Fibroblast of lung (primary cell): Measurements from ENCODE around the gene ST6GALNAC4.

Source experiments
- EZH2 ChIP-seq: IDR thresholded peaks from 2 replicates; pipeline ENCODE4 v1.5.1; 2012; ENCODE audit warnings: low read length, control low read depth, mild to moderate bottlenecking; ENCODE audit errors: missing control alignments
- TF ChIP-seq, protein P1 (sequence below), 2 donors: IDR thresholded peaks in 1 of 2; conservative IDR thresholded peaks in 1 of 2; 1 replicate in 1 of 2; 2 replicates in 1 of 2; pipeline ENCODE4 v1.5.1; 2011 to 2012; ENCODE audit warnings: low read length in 2 of 2, control low read depth in 1 of 2, inconsistent platforms in 1 of 2, low read depth in 1 of 2, mild to moderate bottlenecking in 1 of 2

DNA sequence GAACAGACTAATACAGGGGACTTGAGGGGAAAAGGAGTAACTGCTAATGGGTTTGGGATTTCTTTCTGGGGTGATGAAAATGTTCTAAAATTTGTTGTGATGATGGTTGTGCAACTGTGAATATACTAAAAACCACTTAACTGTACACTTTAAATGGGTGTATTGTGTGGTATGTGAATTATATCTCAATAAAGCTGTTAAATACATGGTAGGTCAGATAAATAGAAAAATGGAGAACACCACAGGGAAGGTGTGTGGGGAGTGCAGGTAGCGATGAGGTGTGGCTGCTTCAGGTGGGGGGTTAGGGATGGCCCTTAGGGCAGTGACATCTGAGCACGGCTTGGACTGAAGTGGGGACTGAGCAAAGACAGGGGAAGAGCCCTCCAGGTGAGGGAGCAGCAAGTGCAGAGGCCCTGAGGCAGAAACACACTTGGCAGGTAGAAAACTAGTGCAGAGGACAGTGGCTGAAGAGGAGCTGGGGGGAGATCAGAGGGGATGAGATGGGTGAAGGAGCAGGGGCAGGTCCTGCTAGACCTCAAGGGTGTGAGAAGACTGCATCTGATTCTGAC, 43.1 kb upstream of the ST6GALNAC4 start:
- TF ChIP-seq, protein P1, sequence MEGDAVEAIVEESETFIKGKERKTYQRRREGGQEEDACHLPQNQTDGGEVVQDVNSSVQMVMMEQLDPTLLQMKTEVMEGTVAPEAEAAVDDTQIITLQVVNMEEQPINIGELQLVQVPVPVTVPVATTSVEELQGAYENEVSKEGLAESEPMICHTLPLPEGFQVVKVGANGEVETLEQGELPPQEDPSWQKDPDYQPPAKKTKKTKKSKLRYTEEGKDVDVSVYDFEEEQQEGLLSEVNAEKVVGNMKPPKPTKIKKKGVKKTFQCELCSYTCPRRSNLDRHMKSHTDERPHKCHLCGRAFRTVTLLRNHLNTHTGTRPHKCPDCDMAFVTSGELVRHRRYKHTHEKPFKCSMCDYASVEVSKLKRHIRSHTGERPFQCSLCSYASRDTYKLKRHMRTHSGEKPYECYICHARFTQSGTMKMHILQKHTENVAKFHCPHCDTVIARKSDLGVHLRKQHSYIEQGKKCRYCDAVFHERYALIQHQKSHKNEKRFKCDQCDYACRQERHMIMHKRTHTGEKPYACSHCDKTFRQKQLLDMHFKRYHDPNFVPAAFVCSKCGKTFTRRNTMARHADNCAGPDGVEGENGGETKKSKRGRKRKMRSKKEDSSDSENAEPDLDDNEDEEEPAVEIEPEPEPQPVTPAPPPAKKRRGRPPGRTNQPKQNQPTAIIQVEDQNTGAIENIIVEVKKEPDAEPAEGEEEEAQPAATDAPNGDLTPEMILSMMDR (conservative IDR thresholded peaks at IDR 0.05 in 1 of 2, IDR thresholded peaks at IDR 0.05 in 1 of 2; ENCODE audit: low read depth in 1 of 2, low read length in 2 of 2) = no peak
- no peak for TF ChIP-seq EZH2
